IPS-NIHi11 (cell line): Measurements from ENCODE around the gene STX2.

Experiments used
- DNase-seq: peaks from one replicate; pipeline ENCODE4 v3.0.0; 2012; ENCODE audit warnings: mixed read lengths, low spot score

The STX2 gene

GRCh38 chr12:130831246-130831645 is 7.8 kb downstream of the STX2 start:
- no peak for DNase-seq

DNA sequence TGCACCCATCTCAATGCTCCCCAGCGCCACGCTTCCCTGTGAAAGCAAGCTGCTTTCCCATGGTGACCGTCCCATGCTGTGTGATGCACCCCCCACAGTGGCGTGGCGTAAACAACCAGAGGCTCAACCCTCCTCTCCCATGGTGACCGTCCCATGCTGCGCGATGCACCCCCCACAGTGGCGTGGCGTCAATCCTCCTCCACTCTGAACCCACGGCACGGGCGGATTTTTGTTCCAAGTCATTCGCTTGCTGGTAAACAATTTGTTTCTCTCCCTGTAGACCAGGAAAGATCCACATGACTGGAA is 8.9 kb downstream of the STX2 start:
- DNase-seq = no peak

GRCh38 chr12:130829391-130830245 is 9.4 kb downstream of the STX2 start:
- DNase-seq = no peak

DNA sequence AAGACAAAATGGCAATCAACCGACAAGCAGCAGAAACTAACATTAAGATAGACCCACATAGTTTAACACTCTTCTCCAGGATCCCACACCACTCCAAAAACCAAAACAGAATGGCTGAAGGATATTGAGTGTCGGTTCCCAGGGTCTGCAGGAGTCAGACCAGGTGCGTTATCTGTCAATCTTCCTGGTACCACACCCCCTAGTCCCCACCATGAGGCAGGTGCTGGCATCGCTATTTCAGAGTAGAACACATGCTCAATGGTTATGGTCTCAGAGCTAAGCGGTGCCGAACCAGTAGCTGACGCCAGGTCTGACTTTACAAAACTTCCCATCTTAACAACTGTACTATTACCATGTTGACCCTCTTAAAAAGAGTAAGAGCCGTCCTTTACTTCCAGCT is 10.2 kb downstream of the STX2 start:
- no peak for DNase-seq

DNA sequence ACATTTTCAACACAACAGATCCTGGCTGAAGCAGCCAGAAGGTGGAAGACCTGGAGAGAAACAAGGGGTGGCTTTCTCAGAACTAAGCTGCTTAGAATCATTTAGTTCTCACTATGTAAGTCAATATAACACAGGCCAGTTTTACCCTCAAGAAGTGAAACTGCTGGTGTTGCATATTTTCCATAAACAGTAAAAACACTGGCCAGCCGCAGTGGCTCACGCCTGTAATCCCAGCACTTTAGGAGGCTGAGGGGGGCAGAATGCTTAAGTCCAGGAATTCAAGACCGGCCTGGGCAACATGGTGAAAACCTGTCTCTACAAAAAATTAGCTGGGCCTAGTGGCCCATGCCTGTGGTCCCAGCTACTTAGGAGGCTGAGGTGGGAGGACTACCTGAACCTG is 11.6 kb downstream of the STX2 start:
- DNase-seq = no peak

DNA sequence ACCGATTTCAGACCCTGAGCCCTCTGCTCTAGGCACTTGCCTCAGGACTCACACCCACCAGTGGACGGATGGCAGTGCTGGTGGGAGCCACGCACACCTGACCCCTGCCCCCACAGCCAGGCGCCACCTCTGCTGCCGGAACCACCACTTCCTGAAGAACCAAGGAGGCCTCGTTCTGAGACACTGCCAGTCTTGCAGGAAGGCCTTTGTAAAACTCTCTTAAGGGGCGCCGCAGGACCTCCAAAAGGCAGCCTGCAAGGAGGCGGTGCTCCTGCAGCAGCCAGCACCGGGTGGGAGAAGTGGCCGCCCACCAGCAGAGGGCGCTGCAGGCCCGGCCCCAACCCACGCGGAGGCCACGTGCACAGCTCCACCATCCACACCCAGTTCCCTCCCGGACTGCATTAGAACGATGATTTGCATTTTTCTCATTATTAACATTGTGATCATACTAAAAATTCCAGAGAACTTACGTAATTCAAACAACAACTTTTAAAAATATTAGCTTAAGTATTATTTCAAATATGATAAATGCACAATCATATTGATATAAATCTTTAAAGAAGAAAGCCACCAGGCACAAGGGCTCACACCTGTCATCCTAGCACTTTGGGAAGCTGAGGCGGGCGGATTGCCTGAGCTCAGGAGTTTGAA is 12.8 kb downstream of the STX2 start:
- peak; percentile 88 for DNase-seq

GRCh38 chr12:130825771-130826150 is 13.3 kb downstream of the STX2 start:
- DNase-seq = no peak

GRCh38 chr12:130819681-130820080 is 19.4 kb downstream of the STX2 start:
- no peak for DNase-seq

DNA sequence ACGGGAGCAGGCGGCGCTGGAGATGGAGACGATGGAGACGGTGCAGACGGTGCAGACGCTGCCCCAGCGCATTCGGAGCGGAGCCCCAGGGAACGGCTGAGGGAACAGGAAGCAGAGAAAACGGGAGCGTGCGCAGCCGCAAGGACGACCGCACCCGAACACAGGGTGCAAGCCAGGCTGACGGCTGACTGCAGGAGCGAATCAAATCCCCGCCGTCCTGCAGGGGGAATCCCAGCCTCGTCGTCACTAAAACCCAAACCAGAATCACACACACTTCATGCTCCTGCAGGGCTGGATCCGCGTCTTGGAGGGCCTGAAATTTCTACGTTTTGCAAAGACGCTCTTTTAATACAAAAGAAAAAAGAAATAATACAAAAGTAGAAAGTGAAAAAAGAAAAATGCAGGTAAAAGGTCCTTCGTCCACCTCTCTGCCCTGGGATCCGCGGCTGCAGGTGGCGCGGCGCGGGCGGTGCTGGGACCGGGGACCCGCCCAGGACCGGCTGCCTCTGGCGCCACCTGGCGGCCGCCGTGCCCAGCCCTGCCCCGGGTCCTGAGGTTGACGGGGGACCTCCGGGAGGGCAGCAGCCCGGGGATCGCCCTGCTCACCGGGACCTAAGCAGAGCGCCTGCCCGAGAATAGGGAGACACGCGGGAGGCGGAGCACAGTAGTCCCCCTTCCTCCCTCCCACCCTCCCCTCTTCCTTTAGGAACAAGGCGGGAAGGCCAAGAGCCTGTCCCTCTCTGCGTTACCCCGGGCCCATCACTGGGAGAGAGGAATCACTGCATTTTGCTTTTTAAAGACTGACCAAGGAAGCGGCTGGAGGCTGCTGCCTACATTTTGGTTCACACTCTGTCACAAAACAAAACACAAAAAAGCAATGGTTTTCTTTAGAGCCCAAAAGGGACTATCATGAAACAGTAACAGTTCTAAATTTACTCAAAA is 20.1 kb downstream of the STX2 start:
- peak; percentile 98 for DNase-seq

GRCh38 chr12:130818272-130818634 is 20.8 kb downstream of the STX2 start:
- no peak for DNase-seq

DNA sequence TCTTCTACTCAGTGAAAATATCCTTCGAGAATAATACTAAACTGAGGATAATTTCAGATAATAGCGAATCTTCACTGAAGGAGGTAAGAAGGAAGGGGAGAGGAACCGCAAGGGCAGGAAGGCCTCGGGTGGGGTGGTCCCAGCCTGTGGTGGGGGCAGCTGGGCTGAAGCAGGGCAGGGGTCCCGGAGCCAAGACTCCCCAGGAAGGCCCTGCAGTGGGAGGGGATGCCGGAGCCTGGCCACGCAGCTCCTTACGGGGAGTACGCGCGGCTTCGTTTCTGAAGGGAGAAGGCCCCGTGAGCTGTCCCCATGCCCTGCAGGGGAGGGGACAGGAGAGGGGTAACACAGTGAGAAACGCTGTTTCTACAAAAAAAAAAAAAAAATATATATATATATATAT is 21.2 kb downstream of the STX2 start:
- no peak for DNase-seq

- DNase-seq = no peak
Observed at GRCh38 chr12:130816097-130816496, 23.0 kb downstream of the STX2 start.

DNA sequence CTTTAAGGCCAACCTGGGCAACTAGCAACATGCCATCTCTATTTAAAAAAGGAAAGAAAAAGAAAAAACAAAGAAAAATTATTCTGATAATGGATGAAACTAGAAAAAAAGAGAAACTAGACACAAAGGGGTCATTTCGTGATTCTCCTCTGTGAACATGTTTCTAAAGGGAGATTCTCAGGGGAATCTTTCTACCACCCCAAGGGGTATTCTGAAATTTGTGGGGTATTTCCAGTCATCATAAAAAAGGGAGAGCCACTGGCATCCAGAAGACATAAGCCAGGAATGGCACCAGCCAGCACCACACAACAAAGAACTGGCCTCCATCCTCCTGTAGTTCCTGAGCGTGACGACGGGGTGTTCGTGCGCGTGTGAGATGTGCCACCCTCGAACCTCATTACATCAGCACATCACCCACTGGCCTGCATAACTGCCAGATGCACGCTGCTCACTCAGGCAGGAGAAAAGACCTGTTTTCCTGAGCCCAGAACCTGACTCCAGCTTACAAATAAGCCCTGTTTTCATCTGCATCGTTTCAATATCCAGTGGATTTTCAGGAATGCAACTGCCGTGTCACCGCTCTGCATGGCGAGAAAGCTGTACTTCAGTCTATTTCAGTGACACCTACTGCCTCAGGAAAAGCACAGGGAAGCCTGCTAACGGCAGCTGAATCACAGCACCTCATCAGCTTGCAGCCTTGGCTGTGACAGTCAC is 23.9 kb downstream of the STX2 start:
- no peak for DNase-seq

- DNase-seq = no peak
Observed at GRCh38 chr12:130813949-130814348, 25.1 kb downstream of the STX2 start.

DNA sequence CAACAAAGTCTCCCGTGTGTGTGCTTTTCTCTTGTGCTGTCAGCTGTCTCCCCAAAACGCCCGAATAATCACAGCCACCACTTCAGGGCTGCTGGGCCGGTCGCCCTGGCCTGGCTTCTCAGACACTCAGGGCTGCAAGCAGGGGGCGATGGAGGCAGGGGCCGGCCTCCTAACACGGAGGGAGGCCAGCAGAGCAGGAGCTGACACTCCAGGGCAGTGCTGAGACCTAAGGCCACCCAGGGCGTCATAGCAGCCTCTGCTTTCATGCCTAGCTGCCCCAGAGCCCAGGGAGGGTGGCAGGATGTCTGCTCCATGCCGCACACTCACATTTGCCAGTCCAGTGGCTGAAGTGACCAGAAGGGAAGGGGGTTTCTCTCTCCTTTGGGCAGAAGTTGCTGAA is 25.6 kb downstream of the STX2 start:
- peak; percentile 55 for DNase-seq

DNA sequence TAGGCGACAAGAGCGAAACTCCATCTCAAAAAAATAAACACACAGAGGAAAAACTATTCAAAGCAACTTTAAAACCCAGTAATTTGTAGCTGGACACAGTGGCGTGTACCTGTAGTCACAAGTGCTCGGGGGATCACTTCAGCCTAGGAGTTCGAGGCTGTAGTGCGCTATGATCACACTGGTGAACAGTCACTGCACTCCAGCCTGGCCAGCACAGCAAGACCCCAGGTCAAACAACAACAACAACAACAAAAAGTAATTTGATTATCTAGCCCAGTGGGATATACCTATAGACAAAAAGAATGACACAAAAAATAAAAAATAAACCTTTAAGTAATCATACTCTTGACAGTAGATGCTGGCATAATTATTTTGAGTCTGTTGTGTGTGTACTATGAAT is 29.3 kb downstream of the STX2 start:
- DNase-seq = no peak

DNA sequence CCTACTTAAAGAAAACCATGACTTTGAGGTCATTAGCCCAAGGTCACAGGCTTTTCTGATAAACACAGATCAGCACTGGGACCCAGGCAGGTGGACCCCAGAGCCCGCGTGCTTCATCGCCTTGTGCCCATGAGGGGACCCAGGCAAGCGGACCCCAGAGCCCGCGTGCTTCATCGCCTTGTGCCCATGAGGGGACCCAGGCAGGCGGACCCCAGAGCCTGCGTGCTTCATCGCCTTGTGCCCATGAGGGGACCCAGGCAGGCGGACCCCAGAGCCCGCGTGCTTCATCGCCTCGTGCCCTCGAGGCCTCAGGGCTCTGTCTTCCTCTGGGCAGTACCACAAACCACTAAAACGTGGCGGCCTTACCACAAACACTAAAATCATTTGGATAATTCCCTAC is 31.7 kb downstream of the STX2 start:
- DNase-seq = no peak

DNA sequence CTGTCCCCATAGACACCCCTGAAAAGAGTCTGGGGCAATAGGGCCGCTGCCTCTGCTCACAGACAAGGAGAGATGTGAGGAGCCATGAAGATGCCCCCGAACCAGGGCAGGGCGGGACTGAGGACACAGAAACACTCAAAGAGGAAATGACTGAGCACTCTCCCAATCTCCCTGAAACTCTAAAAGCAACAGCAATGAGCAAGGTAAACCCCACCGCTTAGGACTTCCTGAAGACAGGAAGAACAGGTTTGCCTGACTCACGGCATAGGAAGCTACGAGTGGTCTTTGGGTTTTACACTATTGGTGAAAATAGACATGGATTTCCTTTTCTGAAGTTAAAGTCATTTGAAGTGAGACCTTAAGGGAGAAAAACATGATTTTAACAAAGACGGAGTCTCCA is 32.5 kb downstream of the STX2 start:
- no peak for DNase-seq

GRCh38 chr12:130805635-130806034 is 33.4 kb downstream of the STX2 start:
- no peak for DNase-seq

DNA sequence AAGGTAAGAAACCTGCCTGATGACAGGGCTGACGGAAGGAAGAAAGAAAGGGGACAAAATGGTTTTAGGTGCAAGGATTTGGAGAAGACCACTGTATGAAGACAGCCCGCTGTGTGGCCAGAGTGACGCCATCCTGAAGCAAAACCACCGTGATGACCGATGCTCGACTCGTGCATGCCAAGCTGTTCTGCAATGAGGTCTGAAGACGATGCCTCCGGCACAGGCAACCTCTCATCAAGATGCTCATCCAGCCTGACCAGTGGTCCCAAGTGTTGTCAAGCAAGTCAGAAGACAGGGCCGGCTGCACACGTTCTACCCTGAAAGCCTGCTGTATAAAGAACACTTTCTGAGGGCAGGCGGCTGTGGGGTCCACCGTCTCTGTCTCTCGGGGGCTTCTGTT is 34.8 kb downstream of the STX2 start:
- DNase-seq = no peak

GRCh38 chr12:130803702-130804101 is 35.3 kb downstream of the STX2 start:
- no peak for DNase-seq

DNA sequence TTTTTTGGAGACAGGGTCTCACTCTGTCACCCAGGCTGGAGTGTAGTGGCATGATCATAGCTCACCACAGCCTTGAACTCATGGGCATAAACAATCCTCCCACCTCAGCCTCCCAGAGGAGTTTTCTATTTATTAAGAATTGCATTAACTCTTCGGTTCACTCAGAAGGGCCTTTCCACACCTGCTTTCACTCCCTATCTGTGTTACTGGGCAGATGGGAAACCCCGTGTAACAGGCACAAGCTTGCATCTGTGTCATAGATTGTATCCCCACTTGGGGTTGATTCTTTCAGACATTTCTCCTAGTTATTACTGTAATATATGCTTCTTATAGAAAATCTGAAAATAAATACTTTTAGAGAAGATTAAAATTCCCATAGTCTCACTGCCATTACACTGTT is 38.7 kb downstream of the STX2 start:
- DNase-seq = no peak
